HEK293T (cell line): Measurements from ENCODE around the gene TM9SF3.

Experiments
- BHLHE40 ChIP-seq: fragments of 450-650 bp; IDR thresholded peaks from 2 replicates; pipeline ENCODE4 v1.6.1; 2016; ENCODE audit warnings: mild to moderate bottlenecking, moderate library complexity, borderline replicate concordance
- CTBP1 ChIP-seq: fragments of 450-650 bp; IDR thresholded peaks from 2 replicates; pipeline ENCODE4 v1.6.1; 2016; ENCODE audit warnings: borderline replicate concordance
- ELF4 ChIP-seq: fragments of 450-650 bp; IDR thresholded peaks from 2 replicates; pipeline ENCODE4 v1.6.1; 2017; ENCODE audit warnings: antibody characterized with exemption
- FOXA1 ChIP-seq: fragments of 450-650 bp; IDR thresholded peaks from 2 replicates; pipeline ENCODE4 v1.6.1; 2016; ENCODE audit warnings: mild to moderate bottlenecking
- FOXK2 ChIP-seq: fragments of 450-650 bp; IDR thresholded peaks from 2 replicates; pipeline ENCODE4 v1.6.1; 2016; ENCODE audit warnings: mild to moderate bottlenecking
- FOXM1 ChIP-seq: fragments of 450-650 bp; IDR thresholded peaks from 2 replicates; pipeline ENCODE4 v1.6.1; 2017; ENCODE audit warnings: mild to moderate bottlenecking, borderline replicate concordance
- L3MBTL2 ChIP-seq: fragments of 450-650 bp; conservative IDR thresholded peaks from 2 replicates; pipeline ENCODE4 v1.6.1; 2016; ENCODE audit warnings: mild to moderate bottlenecking
- SP1 ChIP-seq: fragments of 450-650 bp; IDR thresholded peaks from 2 replicates; pipeline ENCODE4 v1.6.1; 2017
- SUZ12 ChIP-seq: fragments of 450-650 bp; IDR thresholded peaks from 2 replicates; pipeline ENCODE4 v1.6.1; 2016; ENCODE audit warnings: mild to moderate bottlenecking
- ZNF384 ChIP-seq: fragments of 450-650 bp; IDR thresholded peaks from 2 replicates; pipeline ENCODE4 v1.6.1; 2016

DNA sequence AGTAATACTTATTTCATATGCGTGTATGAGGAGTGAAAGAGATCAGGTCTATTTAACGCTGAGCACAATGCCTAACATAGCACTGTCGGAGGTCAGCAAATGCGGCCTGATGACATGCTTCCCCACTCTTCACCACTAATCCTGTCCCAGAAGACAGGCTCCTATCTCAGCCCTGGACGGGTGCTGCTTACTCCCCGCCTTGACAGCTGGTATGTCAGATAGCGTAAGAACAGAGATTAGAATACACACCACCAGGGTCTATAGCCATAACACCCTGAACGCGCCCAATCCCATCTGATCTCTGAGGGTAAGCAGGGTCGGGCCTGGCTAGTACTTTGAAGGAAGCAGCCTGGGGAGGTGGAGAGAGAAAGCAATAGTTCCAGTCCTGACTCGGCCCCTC lies 32.3 kb upstream of the TM9SF3 start:
- TF ChIP-seq SP1 = no peak
- TF ChIP-seq SUZ12 = no peak
- TF ChIP-seq BHLHE40 = no peak
- no peak for TF ChIP-seq ELF4
- TF ChIP-seq L3MBTL2 = no peak
- TF ChIP-seq FOXK2 = no peak
- TF ChIP-seq FOXM1 = no peak
- no peak for TF ChIP-seq CTBP1
- no peak for TF ChIP-seq FOXA1
- no peak for TF ChIP-seq ZNF384
